GM12875 (cell line): ENCODE results near the gene ANTKMT.
"Not testable (repeated sequence)": the region's sequence is repeated elsewhere in the genome, so short reads cannot be mapped to it uniquely, and the experiment has no call there.

Source experiments
- H3K4me3 ChIP-seq: one replicate; pipeline ENCODE4 v1.5.1; 2011; ENCODE audit warnings: low read depth, low read length, control low read depth
- CTCF ChIP-seq: IDR thresholded peaks from 2 replicates; pipeline ENCODE4 v1.5.1; 2011; ENCODE audit warnings: low read depth, mild to moderate bottlenecking, control low read depth, inconsistent platforms, low read length, moderate library complexity, borderline replicate concordance; ENCODE audit not compliant: insufficient read depth

ANTKMT gene

GRCh38 chr16:708959-709358, 12.0 kb upstream of the ANTKMT start:
- H3K4me3 ChIP-seq, result no peak overlapping the region
- no peak for TF ChIP-seq CTCF

- no peak for TF ChIP-seq CTCF
- H3K4me3 ChIP-seq, result no peak overlapping the region
These were observed 11.1 kb upstream of the ANTKMT start for GRCh38 chr16:709566-710499.

GRCh38 chr16:710500-711075, 10.4 kb upstream of the ANTKMT start:
- no peak for TF ChIP-seq CTCF
- H3K4me3 ChIP-seq, result no peak overlapping the region

- H3K4me3 ChIP-seq, result no peak overlapping the region
- TF ChIP-seq CTCF, result no peak
These were observed 9.9 kb upstream of the ANTKMT start for GRCh38 chr16:711084-711483.

- peak; percentile 94 for TF ChIP-seq CTCF
- H3K4me3 ChIP-seq, result no peak overlapping the region
These were observed 9.2 kb upstream of the ANTKMT start for GRCh38 chr16:711548-712320.

- TF ChIP-seq CTCF, result peak; percentile 43; the same call in 1 of the 2 replicates
- not testable (repeated sequence) for H3K4me3 ChIP-seq
These were observed 8.2 kb upstream of the ANTKMT start for GRCh38 chr16:712740-713250.
